Right cardiac atrium (tissue), 5 donors: ENCODE results near the gene DYNC1LI1. TPM values are rescaled to one million over a fixed set of nuclear protein-coding genes. Genes with fewer than 3 reads are reported as not detected.

Experiments
- ATAC-seq, 2 donors: fragments of 200-7000 bp; cut with Tn5 transposase; one replicate each; pipeline versions ENCODE4 v1.8.0 to v1.9.1; 2020; ENCODE audit warnings: moderate library complexity in 2 of 2, mild to moderate bottlenecking in 1 of 2
- DNase-seq, 3 donors: peaks; one replicate each; pipeline ENCODE4 v3.0.0-alpha.2; 2020
- H3K27ac ChIP-seq: one replicate; pipeline ENCODE4 v1.5.1; 2013; ENCODE audit warnings: mild to moderate bottlenecking, low read length, control low read depth, moderate library complexity
- H3K27me3 ChIP-seq: one replicate; pipeline ENCODE4 v1.6.1; 2013; ENCODE audit not compliant: control insufficient read depth, insufficient read depth
- H3K4me1 ChIP-seq: one replicate; pipeline ENCODE4 v1.6.1; 2013; ENCODE audit warnings: low read length; ENCODE audit not compliant: control insufficient read depth, insufficient read depth
- H3K4me3 ChIP-seq: one replicate; pipeline ENCODE4 v1.5.1; 2013; ENCODE audit warnings: low read length, control low read depth
- H3K9me3 ChIP-seq: one replicate; pipeline ENCODE4 v1.6.1; 2013; ENCODE audit warnings: low read length; ENCODE audit not compliant: control insufficient read depth
- WGBS: extraction: QIAGEN DNeasy Blood & Tissue Kit; methylation state at CpG from one replicate; pipeline ENCODE4 v1.1.7; 2013; 5-methylcytosine and 5-hydroxymethylcytosine counted together
- intact Hi-C, 4 donors: fragments of 100-400 bp; cut with DNase I; formaldehyde crosslinking; loops; one replicate each; pipeline versions ENCODE4 v1.11.0 to v1.14.0; 2022 to 2023
- polyA plus RNA-seq: library from polyadenylated mRNA; stranded (reverse); fragments of 200-250 nt; gene quantifications from one replicate; pipeline ENCODE4 v1.2.3, GENCODE V29; 2013
- total RNA-seq, 4 donors: library from RNA; stranded (reverse); fragmentation: NEBNext Ultra II Directional; extraction: Animal tissue kit (Norgen Biotek cat#: 25700); gene quantifications; one replicate each; pipeline ENCODE4 v1.2.1, GENCODE V29; 2021
- donor health status: healthy with polysubstance abuse.
- donor health status: DM: no; HTN: yes; CAD: no.
- donor health status: DM: no; HTN: no; CAD: no.
- donor health status: DM: no; HTN: yes; CAD: no; lungs with severe emphysema.
- donor health status: DM: yes; HTN: yes; CAD: no.

Gene DYNC1LI1
- total and polyA plus RNA-seq, 5 donors: 41.2 to 48.5 (median 45.4) TPM

GRCh38 chr3:32562640-32563039 lies 8.0 kb downstream of the DYNC1LI1 start:
- Histone ChIP-seq H3K27ac (no peak overlapping the region), H3K9me3 (no peaks in the 10 kb centered on the region), H3K4me1 (no peaks in the 10 kb centered on the region), H3K27me3 (no peaks in the 10 kb centered on the region), H3K4me3 (no peak overlapping the region)
- ATAC-seq: no peak
- DNase-seq: no peak
- WGBS: 97% methylated on average over 7 of the region's 7 CpGs
- intact Hi-C loops: loop anchor here in 1 of 4 donors (2.0 kb wide), 1 partner anchor 42 kb away; no protein-coding TSS in a partner anchor

- H3K9me3 ChIP-seq: no peaks in the 10 kb centered on the region
- no peak for ATAC-seq
- 58% methylated on average over 3 of the region's 3 CpGs for WGBS
- no peak overlapping the region for H3K27ac ChIP-seq
- intact Hi-C loops: no loop called here
- H3K4me3 ChIP-seq: no peak overlapping the region
- H3K4me1 ChIP-seq: no peaks in the 10 kb centered on the region
- no peaks in the 10 kb centered on the region for H3K27me3 ChIP-seq
- DNase-seq: no peak
These were observed 12.9 kb downstream of the DYNC1LI1 start for GRCh38 chr3:32557640-32558352.

GRCh38 chr3:32556332-32556731 lies 14.3 kb downstream of the DYNC1LI1 start:
- no peaks in the 10 kb centered on the region for H3K27me3 ChIP-seq
- H3K4me3 ChIP-seq: no peak overlapping the region
- intact Hi-C loops: no loop called here
- H3K4me1 ChIP-seq: no peaks in the 10 kb centered on the region
- DNase-seq: no peak
- H3K27ac ChIP-seq: no peak overlapping the region
- no peaks in the 10 kb centered on the region for H3K9me3 ChIP-seq
- no peak for ATAC-seq
- 85% methylated on average over 3 of the region's 3 CpGs for WGBS

- H3K4me1 ChIP-seq: peaks cover 1% of the 10 kb centered on the region
- intact Hi-C loops: no loop called here
These were observed 16.7 kb downstream of the DYNC1LI1 start for GRCh38 chr3:32553973-32554372.

GRCh38 chr3:32553459-32553858 lies 17.2 kb downstream of the DYNC1LI1 start:
- Histone ChIP-seq H3K4me1 (peaks cover 1% of the 10 kb centered on the region), H3K27me3 (no peaks in the 10 kb centered on the region), H3K9me3 (no peaks in the 10 kb centered on the region), H3K27ac (no peak overlapping the region), H3K4me3 (no peak overlapping the region)
- intact Hi-C loops: no loop called here
- DNase-seq (no peak), ATAC-seq (no peak)
- 96% methylated on average over 2 of the region's 2 CpGs for WGBS

More at GRCh38 chr3:32553973-32554372, 16.7 kb downstream of the DYNC1LI1 start:
- Histone ChIP-seq H3K27ac (no peak overlapping the region), H3K27me3 (no peaks in the 10 kb centered on the region), H3K4me3 (no peak overlapping the region), H3K9me3 (no peaks in the 10 kb centered on the region)
- no peak for DNase-seq
- no peak for ATAC-seq

GRCh38 chr3:32552013-32552412 lies 18.6 kb downstream of the DYNC1LI1 start:
- intact Hi-C loops: no loop called here
- no peaks in the 10 kb centered on the region for H3K9me3 ChIP-seq
- ATAC-seq: no peak
- WGBS: 95% methylated on average over 1 of the region's 1 CpG
- no peaks in the 10 kb centered on the region for H3K27me3 ChIP-seq
- no peak for DNase-seq
- H3K4me1 ChIP-seq: peaks cover 1% of the 10 kb centered on the region
- H3K27ac ChIP-seq: no peak overlapping the region
- no peak overlapping the region for H3K4me3 ChIP-seq

GRCh38 chr3:32551496-32551895 lies 19.2 kb downstream of the DYNC1LI1 start:
- no peak overlapping the region for H3K27ac ChIP-seq
- H3K4me3 ChIP-seq: no peak overlapping the region
- no peaks in the 10 kb centered on the region for H3K27me3 ChIP-seq
- H3K9me3 ChIP-seq: no peaks in the 10 kb centered on the region
- no peak for ATAC-seq
- peaks cover 1% of the 10 kb centered on the region for H3K4me1 ChIP-seq
- no peak for DNase-seq
- intact Hi-C loops: no loop called here

GRCh38 chr3:32551087-32551486 lies 19.6 kb downstream of the DYNC1LI1 start:
- peaks cover 1% of the 10 kb centered on the region for H3K4me1 ChIP-seq
- no peak for DNase-seq

GRCh38 chr3:32545305-32545704 lies 25.4 kb downstream of the DYNC1LI1 start:
- no peaks in the 10 kb centered on the region for H3K27me3 ChIP-seq
- H3K4me1 ChIP-seq: no peaks in the 10 kb centered on the region
- H3K9me3 ChIP-seq: no peaks in the 10 kb centered on the region
- intact Hi-C loops: no loop called here
- ATAC-seq: no peak
- no peak overlapping the region for H3K4me3 ChIP-seq
- no peak overlapping the region for H3K27ac ChIP-seq
- no peak for DNase-seq

More at GRCh38 chr3:32551087-32551486, 19.6 kb downstream of the DYNC1LI1 start:
- intact Hi-C loops: no loop called here
- WGBS: 63% methylated on average over 2 of the region's 2 CpGs
- no peak for ATAC-seq
- no peak overlapping the region for H3K27ac ChIP-seq
- H3K9me3 ChIP-seq: no peaks in the 10 kb centered on the region
- no peaks in the 10 kb centered on the region for H3K27me3 ChIP-seq
- no peak overlapping the region for H3K4me3 ChIP-seq

GRCh38 chr3:32544894-32545293 lies 25.8 kb downstream of the DYNC1LI1 start:
- no peak for DNase-seq
- intact Hi-C loops: no loop called here
- H3K27ac ChIP-seq: no peak overlapping the region

GRCh38 chr3:32542807-32543206 lies 27.9 kb downstream of the DYNC1LI1 start:
- Histone ChIP-seq H3K4me3 (no peak overlapping the region), H3K27ac (no peak overlapping the region), H3K9me3 (no peaks in the 10 kb centered on the region), H3K27me3 (no peaks in the 10 kb centered on the region), H3K4me1 (no peaks in the 10 kb centered on the region)
- WGBS: 97% methylated on average over 2 of the region's 2 CpGs
- intact Hi-C loops: no loop called here
- ATAC-seq: no peak
- DNase-seq: no peak

More at GRCh38 chr3:32544894-32545293, 25.8 kb downstream of the DYNC1LI1 start:
- H3K27me3 ChIP-seq: no peaks in the 10 kb centered on the region
- ATAC-seq: no peak
- H3K4me3 ChIP-seq: no peak overlapping the region
- no peaks in the 10 kb centered on the region for H3K9me3 ChIP-seq
- no peaks in the 10 kb centered on the region for H3K4me1 ChIP-seq
- WGBS: 62% methylated on average over 2 of the region's 2 CpGs

- DNase-seq (no peak), ATAC-seq (no peak)
- H3K4me3 ChIP-seq: no peak overlapping the region
- H3K9me3 ChIP-seq: no peaks in the 10 kb centered on the region
- no peaks in the 10 kb centered on the region for H3K27me3 ChIP-seq
- no peak overlapping the region for H3K27ac ChIP-seq
- 89% methylated on average over 4 of the region's 4 CpGs for WGBS
- no peaks in the 10 kb centered on the region for H3K4me1 ChIP-seq
- intact Hi-C loops: no loop called here
These were observed 29.8 kb downstream of the DYNC1LI1 start for GRCh38 chr3:32540899-32541298.
